GM21526 (cell line): ENCODE measurements around the gene FAM8A1.
"Not testable (repeated sequence)": the region's sequence is repeated elsewhere in the genome, so short reads cannot be mapped to it uniquely, and the experiment has no call there.

Experiments
- ATAC-seq: cut with Tn5 transposase; IDR thresholded peaks from one replicate; pipeline ENCODE4 v1.9.1; 2021; ENCODE audit warnings: moderate library complexity; ENCODE audit not compliant: unreplicated experiment, low FRiP score

The FAM8A1 gene, protein sequence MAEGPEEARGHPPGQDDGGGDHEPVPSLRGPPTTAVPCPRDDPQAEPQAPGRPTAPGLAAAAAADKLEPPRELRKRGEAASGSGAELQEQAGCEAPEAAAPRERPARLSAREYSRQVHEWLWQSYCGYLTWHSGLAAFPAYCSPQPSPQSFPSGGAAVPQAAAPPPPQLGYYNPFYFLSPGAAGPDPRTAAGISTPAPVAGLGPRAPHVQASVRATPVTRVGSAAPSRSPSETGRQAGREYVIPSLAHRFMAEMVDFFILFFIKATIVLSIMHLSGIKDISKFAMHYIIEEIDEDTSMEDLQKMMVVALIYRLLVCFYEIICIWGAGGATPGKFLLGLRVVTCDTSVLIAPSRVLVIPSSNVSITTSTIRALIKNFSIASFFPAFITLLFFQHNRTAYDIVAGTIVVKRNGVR

DNA sequence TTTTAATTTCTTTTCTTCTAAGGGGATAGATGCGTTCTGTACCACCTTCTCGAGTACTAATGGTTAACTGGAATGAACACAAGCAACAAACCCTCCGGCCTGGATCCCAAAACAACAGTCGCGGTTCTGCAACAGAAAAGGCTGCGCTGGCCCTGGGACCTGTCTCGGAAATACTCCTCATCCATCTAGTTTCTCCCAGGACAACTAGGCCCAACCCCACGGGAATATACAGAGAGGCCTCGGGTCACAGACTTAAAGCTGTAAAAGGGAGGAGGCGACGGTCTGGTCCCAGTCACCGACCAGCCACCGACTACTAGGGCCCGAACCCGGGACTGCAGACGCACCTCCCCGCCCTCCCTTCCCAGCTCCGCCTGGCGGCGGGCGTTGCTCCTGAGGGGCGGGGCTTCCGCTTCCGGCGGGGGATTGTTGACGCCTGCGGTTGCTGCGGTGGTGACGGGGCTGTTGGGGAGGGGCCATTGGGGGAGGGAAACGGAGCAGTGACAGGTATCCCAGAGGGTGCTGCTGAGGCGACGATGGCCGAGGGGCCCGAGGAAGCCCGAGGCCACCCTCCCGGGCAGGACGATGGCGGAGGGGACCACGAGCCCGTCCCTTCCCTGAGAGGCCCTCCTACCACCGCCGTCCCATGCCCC lies at the start of gene FAM8A1:
Gene FAM8A1, plus strand, starts transcription at position 426 of the 650 bp plus-strand sequence. Its CDS starts 108 bp downstream, at position 534.
- peak; percentile 92 for ATAC-seq

DNA sequence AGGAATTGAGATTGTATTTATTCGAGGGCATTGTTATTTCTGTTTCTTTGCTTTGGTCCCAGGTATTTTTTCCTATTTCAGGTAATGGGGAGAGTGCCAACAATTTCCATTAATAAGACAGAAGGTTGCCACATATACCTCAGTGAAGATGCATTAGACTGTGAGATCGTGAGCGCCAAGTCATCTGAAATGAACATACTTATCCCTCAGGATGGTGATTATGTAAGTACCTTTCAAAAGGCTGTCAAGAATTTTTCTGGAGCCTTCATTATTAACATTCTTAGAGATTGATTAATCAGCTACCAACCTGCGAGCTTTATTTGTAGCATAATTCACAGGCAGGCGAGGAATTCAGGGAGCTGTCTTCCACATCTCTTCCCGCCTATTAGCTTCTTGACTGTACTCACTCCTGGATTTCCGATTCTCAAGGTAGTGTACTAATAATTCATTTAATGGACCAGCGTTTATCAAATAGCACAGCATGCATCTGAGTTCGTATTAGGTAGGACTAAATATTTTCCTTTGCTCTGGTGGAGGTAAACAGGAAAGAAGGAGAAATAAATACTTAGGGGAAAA lies 48.6 kb upstream of the FAM8A1 start:
- no peak for ATAC-seq

DNA sequence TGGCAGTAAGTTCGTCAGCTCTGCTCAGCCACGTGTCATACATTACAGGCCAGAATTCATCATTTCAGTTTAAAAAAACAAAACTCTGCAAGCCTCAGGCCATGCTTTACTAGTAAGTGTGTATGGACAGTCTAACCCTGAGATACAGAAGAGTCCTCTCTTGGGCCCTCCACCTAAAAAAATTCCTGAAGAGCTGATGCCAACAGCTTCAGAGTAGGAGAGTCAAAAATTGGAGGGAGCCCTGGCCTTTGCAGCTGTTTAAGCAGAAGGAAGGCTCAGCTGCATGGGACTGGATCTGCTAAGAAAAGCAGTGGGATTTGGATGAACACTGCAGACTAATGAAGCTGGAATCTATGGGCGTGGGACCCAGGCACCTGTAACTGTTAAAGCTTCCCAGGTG lies 47.2 kb upstream of the FAM8A1 start:
- ATAC-seq, result no peak

DNA sequence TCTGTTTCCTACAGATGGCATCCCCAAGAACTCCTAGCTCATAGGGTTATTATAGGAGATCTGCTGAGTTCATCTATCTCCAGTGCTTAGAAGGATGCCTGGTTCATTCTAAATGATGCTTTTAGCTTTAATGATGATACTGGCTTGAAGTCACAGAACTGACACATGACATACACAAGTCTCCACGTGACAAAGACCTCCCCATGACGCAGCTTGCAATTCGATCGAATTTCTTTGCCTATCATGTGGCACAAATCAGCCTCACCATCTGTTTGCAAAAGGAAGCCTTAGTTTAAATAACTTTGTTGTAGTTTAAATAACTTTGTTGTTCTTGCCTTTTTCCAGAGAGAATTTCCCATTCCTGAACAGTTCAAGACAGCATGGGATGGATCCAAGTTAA lies 44.1 kb upstream of the FAM8A1 start:
- ATAC-seq, result no peak

DNA sequence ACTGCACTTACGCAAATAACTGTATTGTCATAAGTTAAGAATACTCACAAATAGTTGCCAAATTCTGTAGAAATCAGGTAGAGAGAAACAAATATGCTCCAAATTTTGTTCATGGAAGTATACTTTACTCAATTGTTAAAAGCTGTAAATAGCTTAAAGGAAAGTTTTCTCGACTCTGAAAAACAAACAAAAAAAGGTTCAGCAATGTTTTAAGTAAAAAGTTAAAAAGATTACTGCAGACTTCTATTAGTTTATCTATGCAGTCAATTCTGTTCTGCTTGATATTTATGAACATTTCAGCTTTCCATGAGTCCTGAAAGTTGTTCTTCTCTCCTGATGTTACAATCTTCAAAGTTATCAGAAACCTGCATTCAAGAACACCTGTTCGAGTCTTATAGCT lies 37.5 kb upstream of the FAM8A1 start:
- ATAC-seq, result no peak

DNA sequence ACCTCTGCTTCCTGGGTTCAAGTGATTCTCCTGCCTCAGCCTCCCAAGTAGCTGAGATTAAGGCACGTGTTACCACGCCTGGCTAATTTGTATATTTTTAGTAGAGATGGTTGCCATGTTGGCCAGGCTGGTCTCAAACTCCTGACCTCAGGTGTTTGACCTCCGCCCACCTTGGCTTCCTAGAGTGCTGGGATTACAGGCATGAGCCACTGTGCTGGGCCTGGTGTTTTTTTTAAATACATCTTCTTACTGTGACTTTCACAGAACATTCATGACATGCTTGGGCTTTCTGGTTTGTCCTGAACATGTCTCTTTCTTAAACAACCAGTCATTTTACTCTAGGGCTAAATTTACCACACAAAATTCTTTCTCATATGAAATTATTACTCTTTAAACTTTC lies 34.7 kb upstream of the FAM8A1 start:
- ATAC-seq, result no peak

DNA sequence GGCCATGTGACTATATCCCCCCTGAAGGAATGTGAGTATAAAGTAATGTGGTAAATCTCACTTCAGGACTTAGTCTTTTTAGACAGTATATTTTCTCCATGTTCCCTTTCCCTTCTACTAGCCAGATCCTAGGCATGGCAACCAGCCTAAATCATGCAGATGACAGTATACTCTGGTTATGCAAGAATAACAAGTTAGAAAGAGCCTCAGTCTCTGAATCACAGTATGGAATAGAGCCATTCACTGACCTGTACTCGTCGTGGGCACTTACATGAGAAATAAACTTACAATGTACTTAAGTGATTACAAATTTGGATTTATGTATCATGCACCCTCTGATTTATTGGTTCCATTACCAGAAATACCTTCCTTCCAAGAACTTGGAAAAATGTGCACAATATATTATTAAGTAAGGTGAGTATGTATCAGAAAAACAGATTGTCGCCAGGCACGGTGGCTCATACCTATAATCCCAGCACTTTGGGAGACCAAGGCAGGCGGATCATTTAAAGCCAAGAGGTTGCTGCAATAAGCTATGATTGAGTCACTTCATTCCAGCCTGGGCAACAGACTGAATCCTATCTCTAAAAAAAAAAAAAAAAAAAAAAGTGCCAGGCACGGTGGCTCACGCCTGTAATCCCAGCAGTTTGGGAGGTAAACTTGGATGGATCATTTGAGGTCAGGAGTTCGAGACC lies 25.1 kb upstream of the FAM8A1 start:
- no peak for ATAC-seq

DNA sequence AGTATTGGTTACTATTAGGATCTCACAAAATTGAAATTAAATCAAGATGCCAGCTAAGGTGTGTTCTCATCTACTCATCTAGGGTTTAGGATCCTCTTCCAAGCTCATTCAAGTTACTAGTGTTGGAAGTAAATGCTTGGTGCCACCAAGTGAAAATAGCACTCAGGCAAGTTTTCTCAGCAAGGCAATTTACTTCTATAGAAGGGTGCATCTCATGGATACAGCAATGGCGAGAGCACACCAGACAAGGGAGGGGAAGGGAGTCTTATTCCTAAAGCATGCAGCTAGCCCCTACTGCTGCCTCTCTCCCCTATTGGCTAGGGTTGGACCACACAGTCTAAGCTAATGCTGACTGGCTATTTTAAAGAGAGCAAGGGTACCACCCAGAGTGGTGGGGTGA lies 23.0 kb upstream of the FAM8A1 start:
- ATAC-seq, result no peak

DNA sequence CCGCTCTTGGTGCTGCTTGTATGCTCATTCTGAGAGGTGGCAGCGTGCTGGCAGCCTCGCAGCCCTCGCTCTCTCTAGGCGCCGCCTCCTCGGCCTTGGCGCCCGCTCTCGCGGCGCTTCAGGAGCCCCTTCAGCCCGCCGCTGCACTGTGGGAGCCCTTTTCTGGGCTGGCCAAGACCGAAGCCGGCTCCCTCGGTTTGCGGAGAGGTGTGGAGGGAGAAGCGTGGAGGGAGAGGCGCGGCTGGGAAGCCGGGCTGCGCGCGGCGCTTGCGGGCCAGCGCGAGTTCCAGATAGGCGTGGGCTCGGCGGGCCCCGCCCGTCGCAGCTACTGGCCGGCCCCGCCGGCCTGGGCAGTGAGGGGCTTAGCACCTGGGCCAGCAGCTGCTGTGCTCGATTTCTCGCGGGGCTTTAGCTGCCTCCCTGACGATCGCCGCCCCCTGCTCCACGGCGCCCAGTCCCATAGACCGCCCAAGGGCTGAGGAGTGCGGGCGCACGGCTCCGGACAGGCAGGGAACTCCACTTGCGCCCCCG lies 19.5 kb upstream of the FAM8A1 start:
- no peak for ATAC-seq

DNA sequence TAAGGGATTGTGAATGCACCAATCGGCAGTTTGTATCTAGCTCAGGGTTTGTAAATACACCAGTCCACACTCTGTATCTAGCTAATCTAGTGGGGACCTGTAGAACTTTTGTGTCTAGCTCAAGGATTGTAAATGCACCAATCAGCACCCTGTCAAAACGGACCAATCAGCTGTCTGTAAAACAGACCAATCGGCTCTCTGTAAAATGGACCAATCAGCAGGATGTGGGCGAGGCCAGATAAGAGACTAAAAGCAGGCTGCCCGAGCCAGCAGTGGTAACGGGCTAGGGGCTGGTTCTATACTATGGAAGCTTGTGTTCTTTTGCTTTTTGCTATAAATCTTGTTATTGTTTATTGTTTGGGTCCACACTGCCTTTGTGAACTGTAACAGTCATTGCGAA lies 18.8 kb upstream of the FAM8A1 start:
- ATAC-seq, result not testable (repeated sequence)

DNA sequence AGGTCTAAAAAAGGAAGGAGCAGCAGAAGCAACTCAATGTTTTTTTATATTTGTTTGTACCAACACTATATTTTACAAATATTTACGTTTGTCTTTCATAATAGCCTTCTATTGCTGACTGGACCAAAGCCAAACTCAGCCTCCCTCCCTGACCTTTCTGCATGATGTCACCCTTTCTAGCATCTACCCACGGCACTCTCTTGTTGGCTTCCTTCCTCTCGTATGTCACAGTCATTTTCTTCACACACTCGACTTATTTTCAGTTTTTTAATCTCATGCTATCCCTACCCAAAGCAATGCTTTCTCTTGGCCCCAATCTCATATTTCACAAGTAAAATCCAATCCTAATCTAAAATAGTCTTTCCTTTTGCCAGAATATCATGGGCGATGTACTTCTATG lies 16.3 kb upstream of the FAM8A1 start:
- no peak for ATAC-seq

DNA sequence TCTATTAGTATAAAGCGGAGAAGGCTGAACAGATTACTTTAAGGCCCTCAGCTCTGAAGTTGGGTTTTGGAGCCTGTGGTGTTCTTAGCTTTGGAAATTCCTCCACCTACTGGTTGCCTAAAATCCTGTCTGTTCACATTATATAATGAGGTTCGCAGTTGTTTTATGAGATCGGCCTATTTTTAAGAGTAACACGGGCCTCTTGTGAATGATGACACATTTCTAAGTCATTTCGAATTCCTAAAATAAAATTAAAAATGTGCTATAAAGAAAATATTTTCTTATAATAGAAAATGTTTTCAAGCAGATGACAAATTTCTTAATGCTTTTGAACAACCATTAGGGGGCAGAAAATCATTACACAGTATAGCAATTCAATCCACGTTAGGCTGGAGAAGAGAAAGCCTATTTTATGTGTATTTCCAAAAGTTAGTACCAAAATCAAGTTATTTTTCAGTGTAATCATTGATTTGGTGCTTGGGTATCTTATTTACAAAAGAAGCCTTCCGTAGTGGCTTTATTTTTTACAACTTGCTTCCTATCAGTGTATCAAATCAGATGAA lies 15.8 kb upstream of the FAM8A1 start:
- peak; percentile 69 for ATAC-seq

DNA sequence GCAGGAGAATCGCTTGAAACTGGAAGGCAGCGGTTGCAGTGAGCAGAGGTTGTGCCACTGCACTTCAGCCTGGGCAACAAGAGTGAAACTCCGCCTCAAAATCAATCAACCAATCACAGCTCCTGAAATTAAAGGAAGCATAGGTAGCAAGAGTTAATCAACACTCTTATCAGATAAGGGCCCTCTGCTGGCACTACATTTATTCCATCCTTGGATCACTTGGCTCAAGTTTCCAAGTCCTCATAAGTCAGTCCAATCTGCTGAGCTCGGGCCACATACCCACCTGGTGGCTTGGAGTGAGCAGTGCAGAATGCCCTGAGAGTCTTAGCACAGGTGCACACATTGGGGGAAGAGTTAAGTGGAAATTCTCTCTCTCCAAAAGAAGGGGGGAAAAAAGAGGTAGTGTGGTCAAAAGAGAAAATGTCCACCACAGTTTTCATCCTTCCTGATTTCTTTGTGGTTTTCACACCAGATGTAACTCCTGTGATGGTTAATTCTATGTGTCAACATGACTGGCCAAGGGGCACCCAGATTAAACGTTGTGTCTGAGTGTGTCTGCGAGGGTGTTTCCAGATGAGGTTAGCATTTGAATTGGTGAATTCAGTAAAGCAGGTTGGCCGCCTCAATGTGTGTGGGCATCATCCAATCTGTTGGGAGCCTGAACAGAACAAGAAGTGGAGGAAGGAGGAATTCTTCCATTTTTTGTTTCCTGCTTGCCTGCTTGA lies 14.2 kb upstream of the FAM8A1 start:
- ATAC-seq, result no peak

DNA sequence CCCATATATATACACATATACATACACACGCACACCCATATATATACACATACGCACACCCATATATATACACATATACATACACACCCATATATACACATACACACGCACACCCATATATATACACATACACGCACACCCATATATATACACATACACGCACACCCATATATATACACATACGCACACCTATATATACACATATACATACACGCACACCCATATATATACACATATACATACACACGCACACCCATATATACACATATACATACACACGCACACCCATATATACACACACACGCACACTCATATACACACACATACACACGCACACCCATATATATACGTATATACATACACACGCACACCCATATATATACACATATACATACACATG lies 13.5 kb upstream of the FAM8A1 start:
- not testable (repeated sequence) for ATAC-seq

DNA sequence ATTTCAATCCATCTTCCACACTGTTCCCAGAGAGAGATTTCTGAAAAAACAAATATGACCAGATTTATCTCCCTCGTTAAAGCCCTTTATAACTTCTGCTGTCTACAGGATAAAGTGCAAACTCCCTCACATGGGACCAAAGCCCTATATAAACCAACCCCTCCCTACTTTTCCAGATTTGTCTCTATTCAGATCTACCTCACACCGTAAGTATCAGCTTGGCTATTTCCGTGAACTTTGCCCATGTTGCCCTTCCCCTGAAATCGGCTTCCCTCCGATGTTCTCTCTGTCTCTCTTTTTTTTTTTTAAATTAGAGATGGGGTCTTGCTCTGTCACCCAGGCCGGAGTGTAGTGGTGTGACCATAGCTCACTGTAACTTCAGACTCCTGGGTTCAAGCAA lies 12.1 kb upstream of the FAM8A1 start:
- ATAC-seq, result no peak

DNA sequence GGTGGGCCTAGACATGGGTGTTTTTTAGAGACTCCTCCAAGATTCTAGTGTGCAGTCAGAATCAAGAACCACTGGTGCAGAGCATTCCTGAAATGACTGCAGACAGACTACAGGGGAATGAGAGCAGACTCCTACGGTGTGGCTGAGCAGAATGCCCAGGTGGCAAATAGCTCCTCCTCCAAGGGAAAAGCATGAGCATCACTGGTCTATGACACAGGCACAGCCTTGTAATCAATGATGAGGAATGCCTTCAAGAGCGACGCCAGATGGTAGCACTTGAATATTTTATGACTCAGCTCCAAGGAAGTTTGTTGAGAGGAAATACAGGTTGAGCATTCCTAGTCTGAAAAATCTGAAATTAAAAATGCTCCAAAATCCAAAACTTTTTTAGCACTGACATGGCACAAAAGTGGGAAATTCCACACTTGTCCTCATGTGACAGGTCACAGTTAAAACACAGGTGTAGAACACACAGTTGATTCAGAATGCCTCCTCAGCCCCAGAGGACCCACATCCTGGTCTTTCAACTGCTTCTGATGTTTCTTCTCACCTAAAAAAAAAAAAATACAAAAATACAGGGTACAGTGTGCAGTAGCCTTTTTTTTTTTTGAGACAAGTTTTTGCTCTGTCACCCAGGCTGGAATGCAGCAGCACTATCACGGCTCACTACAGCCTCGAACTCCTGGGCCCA lies 10.6 kb upstream of the FAM8A1 start:
- ATAC-seq, result no peak

DNA sequence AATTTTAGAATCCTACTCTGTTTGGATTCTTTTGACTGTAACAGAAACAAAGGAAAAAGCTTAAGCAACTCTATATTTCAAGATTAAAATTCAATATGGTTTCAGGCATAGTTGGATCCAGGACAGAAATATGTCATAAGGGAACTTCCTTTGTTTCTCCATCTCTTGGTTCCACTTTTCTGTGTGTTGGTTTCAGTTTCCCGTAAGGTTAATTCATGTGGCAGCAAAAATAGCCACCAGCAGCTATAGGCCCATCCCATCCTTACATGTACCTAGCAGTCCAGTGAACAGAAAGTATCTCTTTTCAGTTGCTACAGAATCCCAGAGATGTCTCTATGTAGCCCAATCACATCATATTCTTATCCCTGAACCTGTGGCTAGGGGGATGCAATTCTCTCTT lies 8.8 kb upstream of the FAM8A1 start:
- ATAC-seq, result no peak

DNA sequence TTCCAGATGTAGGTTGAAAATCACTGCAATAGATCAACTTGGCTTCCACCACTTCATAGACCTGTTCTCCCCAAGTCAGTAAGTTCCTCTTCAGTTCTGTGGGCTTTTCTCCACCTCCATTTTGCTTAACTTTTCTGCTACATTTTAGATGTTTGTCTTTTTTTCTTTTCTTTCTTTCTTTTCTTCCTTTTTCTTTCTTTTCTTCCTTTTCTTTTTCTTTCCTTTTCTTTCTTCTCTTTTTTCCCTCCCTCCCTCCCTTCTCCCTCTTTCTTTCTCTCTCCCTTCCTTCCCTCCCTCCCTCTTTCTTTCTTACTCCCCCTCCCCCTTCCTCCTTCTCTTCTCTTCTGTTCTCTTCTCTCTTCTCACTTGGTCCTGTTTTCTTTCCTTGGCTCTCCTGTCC lies 6.9 kb upstream of the FAM8A1 start:
- ATAC-seq, result no peak

DNA sequence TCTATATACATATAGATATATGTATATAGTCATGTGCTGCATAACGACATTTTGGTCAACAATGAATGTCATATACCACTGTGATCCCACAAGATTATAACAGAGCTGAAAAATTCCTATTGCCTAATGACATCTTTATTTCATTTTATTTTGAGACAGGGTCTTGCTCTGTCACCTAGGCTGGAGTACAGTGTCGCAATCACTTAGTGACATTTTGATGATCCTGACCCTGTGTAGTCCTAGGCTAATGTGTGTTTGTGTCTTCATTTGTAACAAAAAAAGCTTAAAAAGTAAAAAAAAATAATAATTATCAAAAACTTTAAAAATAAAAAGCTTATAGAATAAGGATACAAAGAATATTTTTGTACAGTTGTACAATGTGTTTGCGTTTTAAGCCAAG lies 4.0 kb upstream of the FAM8A1 start:
- ATAC-seq, result no peak
